GM03348 (cell line): ENCODE results near the gene GNGT1.
"Not testable (repeated sequence)": the region's sequence is repeated elsewhere in the genome, so short reads cannot be mapped to it uniquely, and the experiment has no call there.

Experiments
- DNase-seq: peaks from one replicate; pipeline ENCODE4 v3.0.0; 2012; ENCODE audit warnings: low spot score

GNGT1 gene

GRCh38 chr7:93910076-93910994 is 4.0 kb downstream of the GNGT1 start:
- peak; percentile 34 for DNase-seq

- not testable (repeated sequence) for DNase-seq
Observed at GRCh38 chr7:93911242-93911641, 4.9 kb downstream of the GNGT1 start.

GRCh38 chr7:93911661-93912060 is 5.3 kb downstream of the GNGT1 start:
- DNase-seq, result not testable (repeated sequence)

DNA sequence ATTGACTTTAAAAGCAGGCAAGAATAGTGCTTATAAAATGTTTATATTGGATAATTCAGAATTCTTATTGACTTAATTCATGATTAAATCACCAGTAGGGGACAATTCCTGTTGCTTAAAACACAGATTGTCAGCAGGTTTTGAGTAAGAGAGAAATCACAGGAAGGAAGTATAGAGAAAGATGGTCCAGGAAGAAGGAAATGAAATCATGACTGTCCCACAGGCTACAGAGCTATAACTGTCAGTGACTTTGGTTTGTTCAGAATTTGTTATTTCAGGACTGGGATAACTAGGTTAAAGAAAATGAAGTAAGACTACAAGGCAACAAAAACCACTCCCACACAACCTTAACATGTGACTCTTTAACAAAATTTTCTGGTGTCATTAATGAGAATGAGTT is 6.8 kb downstream of the GNGT1 start:
- DNase-seq, result no peak

- DNase-seq, result no peak
Observed at GRCh38 chr7:93914581-93915066, 8.3 kb downstream of the GNGT1 start.

GRCh38 chr7:93915206-93915842 is 9.0 kb downstream of the GNGT1 start:
- not testable (repeated sequence) for DNase-seq

GRCh38 chr7:93915888-93916287 is 9.5 kb downstream of the GNGT1 start:
- DNase-seq, result not testable (repeated sequence)

- not testable (repeated sequence) for DNase-seq
Observed at GRCh38 chr7:93916315-93916714, 9.9 kb downstream of the GNGT1 start.

DNA sequence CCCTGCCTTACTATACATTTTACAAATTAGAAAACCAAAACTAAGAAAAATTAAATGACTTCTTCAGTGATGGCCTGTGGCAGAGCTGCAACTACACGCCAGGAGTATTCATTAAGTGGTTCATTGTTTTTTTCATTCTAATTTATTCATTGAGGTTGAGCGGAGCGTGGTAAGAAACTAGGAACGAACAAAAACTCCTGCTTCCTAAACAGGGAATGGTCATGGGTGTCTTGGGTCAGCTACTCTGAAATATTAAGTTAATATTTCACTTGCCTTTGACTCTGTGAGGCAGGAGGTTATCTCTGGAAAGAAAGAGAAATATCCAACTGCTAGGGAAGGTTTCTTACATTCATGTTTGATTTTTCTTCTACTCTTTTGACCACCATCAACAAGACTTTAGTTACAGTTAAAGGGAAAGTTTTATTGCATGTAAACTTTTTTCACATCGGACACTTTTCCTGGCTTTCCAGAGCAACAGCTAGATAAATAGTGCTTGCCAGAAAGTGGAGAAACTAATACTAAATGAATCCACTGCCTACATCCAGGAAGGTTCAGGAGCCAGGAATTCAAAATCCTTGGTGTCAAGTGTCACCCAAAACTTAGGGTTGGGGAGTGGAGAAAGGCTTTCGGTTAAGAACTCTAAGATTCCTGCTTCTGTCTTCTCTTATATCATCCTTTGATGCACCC is 14.3 kb downstream of the GNGT1 start:
- peak; percentile 27 for DNase-seq

DNA sequence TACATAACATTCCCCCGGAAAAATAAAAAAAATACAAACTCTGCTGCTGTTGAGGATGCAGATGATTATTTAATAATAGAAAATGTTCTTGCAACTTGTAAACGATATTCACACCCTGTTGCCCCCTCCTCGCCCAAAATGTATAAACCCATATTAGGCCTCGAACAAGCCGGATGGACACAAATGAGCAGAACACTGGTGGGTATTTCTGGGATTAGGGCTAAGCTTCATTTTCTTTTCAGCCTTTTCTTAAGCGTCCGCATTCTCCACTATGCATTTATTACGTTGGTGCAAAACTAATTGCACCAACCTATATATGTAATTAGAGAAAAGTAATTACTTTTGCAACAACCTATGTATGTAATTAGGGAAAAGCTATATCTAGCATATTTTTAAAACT is 14.8 kb downstream of the GNGT1 start:
- DNase-seq, result peak; percentile 6

- DNase-seq, result peak; percentile 78
Observed at GRCh38 chr7:93921607-93922566, 15.5 kb downstream of the GNGT1 start, which contains the start of gene GNG11. Gene GNG11, plus strand, starts transcription at chr7:93921735. Its CDS starts 403 bp downstream, at chr7:93922138.

DNA sequence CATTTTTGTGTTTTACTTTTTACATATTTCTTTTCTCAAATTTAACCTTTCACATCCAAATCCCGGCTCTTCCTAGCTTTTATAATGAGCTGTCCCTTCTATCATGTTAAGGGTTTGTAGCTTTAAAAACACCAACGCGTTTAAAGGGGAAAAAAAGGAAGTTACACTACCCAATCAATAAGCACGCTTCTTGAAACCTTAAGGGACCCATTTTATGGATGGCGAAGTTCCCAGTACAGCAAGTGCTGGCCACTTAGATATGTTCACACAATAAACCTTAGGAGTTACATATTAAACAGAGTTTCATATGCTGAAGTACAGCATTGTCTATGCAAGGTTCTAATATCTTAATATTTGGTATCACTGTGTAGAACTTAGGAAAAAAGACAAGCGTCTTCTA is 16.9 kb downstream of the GNGT1 start:
- peak; percentile 14 for DNase-seq

GRCh38 chr7:93923942-93924341 is 17.6 kb downstream of the GNGT1 start:
- DNase-seq, result peak; percentile 7

DNA sequence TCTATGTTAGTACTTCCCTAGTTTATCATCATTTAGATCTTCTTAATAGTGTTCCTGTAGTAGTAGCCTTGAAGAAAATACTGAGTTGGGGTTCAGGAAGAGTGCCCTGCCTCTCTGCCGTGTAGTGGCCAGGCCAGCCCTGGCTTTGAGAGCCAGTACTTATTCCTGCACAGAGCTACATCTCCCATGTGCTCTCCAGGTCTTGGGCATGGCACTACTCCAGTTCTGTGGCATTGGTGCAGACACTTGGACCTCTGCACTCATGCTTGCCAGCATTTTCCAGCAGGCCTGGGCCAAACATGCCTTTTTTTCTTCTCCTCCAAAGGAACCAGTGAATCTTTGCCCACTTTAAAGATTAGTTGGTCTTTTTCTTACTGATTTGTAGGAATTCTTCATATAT is 20.4 kb downstream of the GNGT1 start:
- DNase-seq, result no peak

- no peak for DNase-seq
Observed at GRCh38 chr7:93927585-93927984, 21.2 kb downstream of the GNGT1 start.

- no peak for DNase-seq
Observed at GRCh38 chr7:93931655-93932054, 25.3 kb downstream of the GNGT1 start.

- DNase-seq, result no peak
Observed at GRCh38 chr7:93933156-93933555, 26.8 kb downstream of the GNGT1 start.

DNA sequence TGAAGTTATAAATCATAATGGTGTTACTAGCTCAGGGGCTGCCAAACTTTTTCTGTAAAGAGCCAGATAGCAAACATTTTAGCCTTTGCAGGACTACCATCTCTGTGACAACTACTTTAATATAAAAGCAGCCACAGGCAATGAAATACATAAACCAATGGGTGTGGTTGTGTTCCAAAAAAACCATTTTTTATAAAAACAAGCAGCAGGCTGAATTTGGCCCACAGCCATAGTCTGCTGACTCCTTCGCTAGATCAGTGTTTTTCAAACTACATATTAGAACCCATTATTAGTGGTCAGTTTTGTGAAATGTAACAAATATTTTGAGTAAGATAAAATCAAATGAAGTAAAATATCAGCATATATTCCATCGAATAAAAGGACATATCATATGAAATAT is 28.7 kb downstream of the GNGT1 start:
- no peak for DNase-seq

DNA sequence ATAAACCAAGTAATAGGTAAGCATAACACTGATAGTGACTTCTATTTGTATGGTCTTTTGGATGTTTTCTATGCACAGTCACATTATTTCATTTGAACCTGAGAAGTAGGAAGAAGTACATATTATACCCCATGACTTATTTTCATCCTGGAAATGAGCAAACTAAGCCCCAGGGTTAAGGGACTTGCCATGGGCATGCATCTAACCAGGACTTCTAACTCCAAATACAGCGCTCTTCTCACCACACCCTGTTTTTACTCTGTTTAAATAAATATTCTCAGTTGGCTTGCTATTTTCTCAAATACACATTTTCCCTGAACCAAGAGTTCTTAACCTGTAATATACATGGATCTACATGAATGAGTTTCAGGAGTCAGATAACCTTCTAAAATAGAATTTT is 31.5 kb downstream of the GNGT1 start:
- no peak for DNase-seq

- no peak for DNase-seq
Observed at GRCh38 chr7:93938293-93938692, 31.9 kb downstream of the GNGT1 start.

GRCh38 chr7:93941945-93942344 is 35.6 kb downstream of the GNGT1 start:
- DNase-seq, result no peak
